ENCODE data around the gene CNOT8.

GRCh38 chr5:154851351-154851750, 7.1 kb upstream of the CNOT8 start:
- TF ChIP-seq GATA2 (IDR thresholded peaks at IDR 0.05; ENCODE audit: low read depth, low read length): no peak
- no peak for TF ChIP-seq GATA3 (IDR thresholded peaks at IDR 0.05; ENCODE audit: low read depth, low read length)

All from SH-SY5Y (cell line).